ENCODE results near the gene PRSS22. TPM values are rescaled to one million over a fixed set of nuclear protein-coding genes. Genes with fewer than 3 reads are reported as not detected.

The PRSS22 gene
- total and polyA plus RNA-seq, 10 of the 15 experiments (the other 5 are each of a cell fraction or from before 2014, with no cell fraction given) = not detected

GRCh38 chr16:2846511-2847310 is 11.3 kb downstream of the PRSS22 start:
- ATAC-seq (no peak), FAIRE-seq (no peak), DNase-seq (ENCODE audit: low read depth, low spot score) (no peak)
- ChIA-PET POLR2A (no interaction called here), CTCF (no interaction called here), SMC1A (ENCODE audit: uncharacterized antibody, unreplicated experiment) (no interaction called here), RAD21 (ENCODE audit: unreplicated experiment) (no interaction called here)
- no peak overlapping the region for H3K27ac ChIP-seq (ENCODE audit: control insufficient read depth, insufficient read depth)
- H3K27me3 ChIP-seq (replicated peaks in 1 of 2; ENCODE audit: control insufficient read depth in 2 of 2, insufficient read depth in 2 of 2, low read length in 1 of 2) = peaks cover 0 to 2% of the 10 kb centered on the region in 2 experiments; a peak in 1 of 4 replicates
- no peak overlapping the region for H2AFZ ChIP-seq (ENCODE audit: control insufficient read depth, low read depth, low read length)
- H4K20me1 ChIP-seq (ENCODE audit: control insufficient read depth, insufficient read depth) = no peaks in the 10 kb centered on the region
- TF ChIP-seq HDAC2 (IDR thresholded peaks at IDR 0.05) = no peak
- TF ChIP-seq NR2F1 (conservative IDR thresholded peaks at IDR 0.05) = 0 out of 2 replicates have a peak, but pooled peaks have one; percentile 10
- peaks cover 3% of the 10 kb centered on the region; the same call in 1 of the 3 replicates for H3K9me3 ChIP-seq (replicated peaks; ENCODE audit: control insufficient read depth, insufficient read depth, low read length)
- H3K4me1 ChIP-seq (ENCODE audit: control insufficient read depth, insufficient read depth, low read length) = peaks cover 9% of the 10 kb centered on the region; the same call in 1 of the 2 replicates
- H3K79me2 ChIP-seq (ENCODE audit: control insufficient read depth, insufficient read depth, low read length) = no peaks in the 10 kb centered on the region
- intact Hi-C loops (cut with micrococcal nuclease; ENCODE audit: unreplicated experiment) = no loop called here
- H3K4me3 ChIP-seq = no peak overlapping the region
- 6% methylated on average over 3 of the region's 3 CpGs for WGBS (ENCODE audit: insufficient coverage, insufficient replicate concordance, low lambda C conversion rate, missing lambda C conversion rate)
- no peaks in the 10 kb centered on the region for H3K36me3 ChIP-seq (ENCODE audit: control insufficient read depth in 2 of 2, insufficient read depth in 2 of 2, low read length in 1 of 2)
- no peak overlapping the region for H3K9ac ChIP-seq (ENCODE audit: control insufficient read depth, insufficient read depth, low read length)
- BruUV-seq (replicated peaks) = no TSS peak
- H3K4me2 ChIP-seq (ENCODE audit: control insufficient read depth, insufficient read depth) = no peak overlapping the region
- in situ Hi-C loops (cut with MboI) = no loop called here

DNA sequence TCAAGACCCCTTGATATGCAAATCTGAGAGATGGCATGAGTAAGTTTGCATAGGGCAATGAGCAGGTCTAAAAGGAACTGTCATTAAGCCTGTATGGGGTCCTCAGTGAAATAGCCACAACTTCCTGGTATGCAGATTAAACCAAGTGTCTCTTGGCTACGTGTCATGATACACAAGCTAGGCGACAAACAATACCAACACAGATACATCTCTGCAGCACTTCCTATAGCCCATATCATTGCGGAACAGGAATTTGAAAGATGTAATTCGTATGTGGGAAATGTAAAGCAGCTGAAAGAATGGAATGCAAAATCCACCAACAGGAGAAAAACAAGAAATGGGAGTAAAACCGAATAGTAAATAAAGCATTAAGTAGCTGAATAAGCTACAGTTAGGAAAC is 12.9 kb downstream of the PRSS22 start:
- CTCF ChIA-PET = interaction anchor here (0.9 to 2.6 kb wide), 2 partner anchors 23 to 89 kb away, joined by 3 to 13 read pairs; no protein-coding TSS in a partner anchor
- intact Hi-C loops (cut with micrococcal nuclease; ENCODE audit: unreplicated experiment) (no loop called here), in situ Hi-C loops (cut with MboI) (no loop called here)
- SMC1A ChIA-PET (ENCODE audit: uncharacterized antibody, unreplicated experiment) = interaction anchor here (1.3 to 1.8 kb wide), 2 partner anchors 9 to 23 kb away, joined by 4 to 7 read pairs; no protein-coding TSS in a partner anchor
- Histone ChIP-seq H2AFZ (ENCODE audit: control insufficient read depth, low read depth, low read length) (no peak overlapping the region), H3K9me3 (replicated peaks; ENCODE audit: control insufficient read depth, insufficient read depth, low read length) (peaks cover 3% of the 10 kb centered on the region; the same call in 1 of the 3 replicates), H3K36me3 (ENCODE audit: control insufficient read depth in 2 of 2, insufficient read depth in 2 of 2, low read length in 1 of 2) (no peaks in the 10 kb centered on the region), H3K4me1 (ENCODE audit: control insufficient read depth, insufficient read depth, low read length) (peaks cover 9% of the 10 kb centered on the region; the same call in 1 of the 2 replicates), H3K79me2 (ENCODE audit: control insufficient read depth, insufficient read depth, low read length) (no peaks in the 10 kb centered on the region), H3K27ac (ENCODE audit: control insufficient read depth, insufficient read depth) (no peak overlapping the region), H3K27me3 (replicated peaks in 1 of 2; ENCODE audit: control insufficient read depth in 2 of 2, insufficient read depth in 2 of 2, low read length in 1 of 2) (peaks cover 0 to 2% of the 10 kb centered on the region in 2 experiments; a peak in 1 of 4 replicates), H4K20me1 (ENCODE audit: control insufficient read depth, insufficient read depth) (no peaks in the 10 kb centered on the region), H3K4me2 (ENCODE audit: control insufficient read depth, insufficient read depth) (no peak overlapping the region), H3K4me3 (no peak overlapping the region), H3K9ac (ENCODE audit: control insufficient read depth, insufficient read depth, low read length) (no peak overlapping the region)
- RAD21 ChIA-PET (ENCODE audit: unreplicated experiment) = no interaction called here
- POLR2A ChIA-PET = no interaction called here
- no peak for FAIRE-seq
- TF ChIP-seq IKZF1 (conservative IDR thresholded peaks at IDR 0.05) (no peak), CREM (IDR thresholded peaks at IDR 0.05; ENCODE audit: low read depth) (no peak), KAT2A (conservative IDR thresholded peaks at IDR 0.05; ENCODE audit: control insufficient read depth, low read depth, low read length) (no peak), SREBF1 (IDR thresholded peaks at IDR 0.05; ENCODE audit: low read length) (no peak), NR2F1 (conservative IDR thresholded peaks at IDR 0.05) (no peak), SMC3 (IDR thresholded peaks at IDR 0.05; ENCODE audit: borderline replicate concordance, low read length) (no peak), RCOR1 (conservative IDR thresholded peaks at IDR 0.05; ENCODE audit: low read depth, low read length) (no peak), RUNX3 (IDR thresholded peaks at IDR 0.05; ENCODE audit: low read length) (no peak), ATF7 (IDR thresholded peaks at IDR 0.05; ENCODE audit: low read depth) (no peak), NFYB (IDR thresholded peaks at IDR 0.05; ENCODE audit: insufficient read depth, low read depth, low read length) (no peak)
- TF ChIP-seq, protein P1, sequence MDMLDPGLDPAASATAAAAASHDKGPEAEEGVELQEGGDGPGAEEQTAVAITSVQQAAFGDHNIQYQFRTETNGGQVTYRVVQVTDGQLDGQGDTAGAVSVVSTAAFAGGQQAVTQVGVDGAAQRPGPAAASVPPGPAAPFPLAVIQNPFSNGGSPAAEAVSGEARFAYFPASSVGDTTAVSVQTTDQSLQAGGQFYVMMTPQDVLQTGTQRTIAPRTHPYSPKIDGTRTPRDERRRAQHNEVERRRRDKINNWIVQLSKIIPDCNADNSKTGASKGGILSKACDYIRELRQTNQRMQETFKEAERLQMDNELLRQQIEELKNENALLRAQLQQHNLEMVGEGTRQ (IDR thresholded peaks at IDR 0.05; ENCODE audit: borderline replicate concordance, low read depth, low read length) = no peak
- no peak for ATAC-seq
- 59% methylated on average over 5 of the region's 5 CpGs for WGBS (ENCODE audit: insufficient coverage, insufficient replicate concordance, low lambda C conversion rate, missing lambda C conversion rate)
- BruUV-seq (replicated peaks) = no TSS peak
- no peak for DNase-seq (ENCODE audit: low read depth, low spot score)

Measured in GM12878 (cell line).